Smooth muscle cell (in vitro differentiated cells): ENCODE results near the gene ZRANB3. TPM values are rescaled to one million over a fixed set of nuclear protein-coding genes. Genes with fewer than 3 reads are reported as not detected.

ENCODE experiments used
- DNase-seq: peaks from one replicate; lab custom pipeline; 2025; ENCODE audit not compliant: unreplicated experiment; lab: John Stamatoyannopoulos, UW
- H2AFZ ChIP-seq: fragments of 200-600 bp; sonication (generic); 2 replicates; pipeline ENCODE4 v1.6.0; 2016; ENCODE audit warnings: antibody characterized with exemption, low read depth, mild to moderate bottlenecking
- H3F3A ChIP-seq: fragments of 200-600 bp; sonication (generic); 2 replicates; pipeline ENCODE4 v1.6.0; 2017; ENCODE audit warnings: antibody characterized with exemption, low read depth
- H3K27ac ChIP-seq: fragments of 200-600 bp; sonication (generic); 2 replicates; pipeline ENCODE4 v1.5.1; 2016; ENCODE audit warnings: low read depth, mild to moderate bottlenecking
- H3K27me3 ChIP-seq: fragments of 200-600 bp; sonication (generic); 2 replicates; pipeline ENCODE4 v1.6.1; 2016; ENCODE audit warnings: low read depth, mild to moderate bottlenecking
- H3K36me3 ChIP-seq: fragments of 200-600 bp; sonication (generic); 2 replicates; pipeline ENCODE4 v1.5.1; 2016; ENCODE audit warnings: low read depth
- H3K4me1 ChIP-seq: fragments of 200-600 bp; sonication (generic); 2 replicates; pipeline ENCODE4 v1.5.1; 2016; ENCODE audit warnings: low read depth
- H3K4me2 ChIP-seq: fragments of 200-600 bp; sonication (generic); 2 replicates; pipeline ENCODE4 v1.6.0; 2016; ENCODE audit warnings: mild to moderate bottlenecking
- H3K4me3 ChIP-seq: fragments of 200-600 bp; sonication (generic); 2 replicates; pipeline ENCODE4 v1.5.1; 2016; ENCODE audit warnings: mild to moderate bottlenecking
- H3K79me2 ChIP-seq: fragments of 200-600 bp; sonication (generic); 2 replicates; pipeline ENCODE4 v1.6.0; 2016; ENCODE audit warnings: low read depth, mild to moderate bottlenecking
- H3K9ac ChIP-seq: fragments of 200-600 bp; sonication (generic); 2 replicates; pipeline ENCODE4 v1.6.0; 2016; ENCODE audit warnings: low read depth
- H3K9me3 ChIP-seq: fragments of 200-600 bp; sonication (generic); replicated peaks from 2 replicates; pipeline ENCODE4 v1.5.1; 2016; ENCODE audit warnings: low read depth
- H4K20me1 ChIP-seq: fragments of 200-600 bp; sonication (generic); 2 replicates; pipeline ENCODE4 v1.6.0; 2016; ENCODE audit warnings: low read depth
- WGBS: methylation state at CpG from one replicate; pipeline ENCODE4 v1.1.7; 2016; ENCODE audit warnings: low lambda C conversion rate; 5-methylcytosine and 5-hydroxymethylcytosine counted together
- polyA plus RNA-seq: library from polyadenylated mRNA; unstranded; fragments of >200 nt; fragmentation: Nextera tagmentation; extraction: Ambion mirVana; gene quantifications from 2 replicates; pipeline ENCODE4 v1.2.1, GENCODE V29; 2016
- total RNA-seq: library from RNA; depleted of rRNA; stranded (reverse); fragments of >200 nt; gene quantifications from 2 replicates; pipeline ENCODE4 v1.2.3, GENCODE V29; 2014
- TF ChIP-seq, protein P1 (sequence below): fragments of 200-600 bp; sonication (generic); IDR thresholded peaks from 2 replicates; pipeline ENCODE4 v1.5.1; 2017; ENCODE audit warnings: borderline replicate concordance, mild to moderate bottlenecking, antibody characterized with exemption; ENCODE audit not compliant: insufficient read depth, poor library complexity, severe bottlenecking

ZRANB3 gene
- total and polyA plus RNA-seq, 2 experiments from 2014 or later: 1.9 to 4.1 TPM

DNA sequence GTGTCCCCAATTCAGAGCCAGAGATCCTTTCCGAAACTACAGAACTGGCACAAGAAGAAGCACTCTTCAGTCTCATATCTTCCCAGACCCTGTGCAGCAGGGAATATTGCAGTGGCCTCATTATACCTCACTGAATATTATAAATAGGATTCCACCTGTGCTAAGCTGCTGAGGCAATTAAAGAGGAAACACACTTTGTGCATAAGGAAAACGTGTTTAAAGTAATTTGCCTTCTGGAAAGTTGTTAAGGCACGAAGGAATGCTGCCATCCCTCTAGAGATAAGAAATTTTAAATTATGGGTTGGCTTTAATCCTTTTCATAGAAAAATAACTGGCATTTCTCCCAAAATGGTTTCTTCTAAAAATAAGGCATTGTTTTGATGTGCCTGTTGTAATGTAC is 245.6 kb downstream of the ZRANB3 start:
- no peaks in the 10 kb centered on the region for H3K27me3 ChIP-seq
- WGBS: 82% methylated on average over 3 of the region's 3 CpGs

DNA sequence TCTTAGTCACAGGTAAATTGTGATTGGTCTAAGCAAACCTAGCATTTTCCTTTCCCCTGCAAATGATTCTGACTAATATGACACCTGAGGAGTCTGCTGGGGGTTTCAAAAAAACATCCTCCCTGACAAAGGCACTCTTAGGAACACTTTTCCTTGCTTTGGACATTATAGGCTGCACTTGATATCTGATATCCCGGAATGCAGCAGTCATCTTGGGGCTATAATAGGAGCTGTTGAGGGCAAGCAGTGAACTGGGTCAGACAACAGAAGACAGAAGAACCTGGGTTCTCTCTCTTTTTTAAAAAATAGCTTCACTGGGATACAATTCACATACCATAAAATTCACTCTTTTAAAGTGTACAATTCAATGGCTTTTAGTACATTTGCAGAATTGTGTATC is 249.6 kb downstream of the ZRANB3 start:
- Histone ChIP-seq H3K9ac (no peak overlapping the region), H3K27ac (no peak overlapping the region), H3K4me2 (no peak overlapping the region), H4K20me1 (no peaks in the 10 kb centered on the region), H2AFZ (no peak overlapping the region), H3K36me3 (no peaks in the 10 kb centered on the region), H3K4me3 (no peak overlapping the region), H3F3A (no peaks in the 10 kb centered on the region), H3K27me3 (no peaks in the 10 kb centered on the region), H3K4me1 (no peaks in the 10 kb centered on the region), H3K9me3 (no peaks in the 10 kb centered on the region), H3K79me2 (no peaks in the 10 kb centered on the region)
- WGBS: 100% methylated on average over 1 of the region's 1 CpG
- DNase-seq: no peak
- TF ChIP-seq, protein P1, sequence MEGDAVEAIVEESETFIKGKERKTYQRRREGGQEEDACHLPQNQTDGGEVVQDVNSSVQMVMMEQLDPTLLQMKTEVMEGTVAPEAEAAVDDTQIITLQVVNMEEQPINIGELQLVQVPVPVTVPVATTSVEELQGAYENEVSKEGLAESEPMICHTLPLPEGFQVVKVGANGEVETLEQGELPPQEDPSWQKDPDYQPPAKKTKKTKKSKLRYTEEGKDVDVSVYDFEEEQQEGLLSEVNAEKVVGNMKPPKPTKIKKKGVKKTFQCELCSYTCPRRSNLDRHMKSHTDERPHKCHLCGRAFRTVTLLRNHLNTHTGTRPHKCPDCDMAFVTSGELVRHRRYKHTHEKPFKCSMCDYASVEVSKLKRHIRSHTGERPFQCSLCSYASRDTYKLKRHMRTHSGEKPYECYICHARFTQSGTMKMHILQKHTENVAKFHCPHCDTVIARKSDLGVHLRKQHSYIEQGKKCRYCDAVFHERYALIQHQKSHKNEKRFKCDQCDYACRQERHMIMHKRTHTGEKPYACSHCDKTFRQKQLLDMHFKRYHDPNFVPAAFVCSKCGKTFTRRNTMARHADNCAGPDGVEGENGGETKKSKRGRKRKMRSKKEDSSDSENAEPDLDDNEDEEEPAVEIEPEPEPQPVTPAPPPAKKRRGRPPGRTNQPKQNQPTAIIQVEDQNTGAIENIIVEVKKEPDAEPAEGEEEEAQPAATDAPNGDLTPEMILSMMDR: no peak

More for the DNA sequence above, 245.6 kb downstream of the ZRANB3 start:
- H3K9ac ChIP-seq: no peak overlapping the region
- no peaks in the 10 kb centered on the region for H3K79me2 ChIP-seq
- H3K4me1 ChIP-seq: no peaks in the 10 kb centered on the region
- no peak for DNase-seq
- no peaks in the 10 kb centered on the region for H3K9me3 ChIP-seq
- no peak overlapping the region for H3K4me3 ChIP-seq
- no peaks in the 10 kb centered on the region for H4K20me1 ChIP-seq
- no peak overlapping the region for H3K4me2 ChIP-seq
- no peak overlapping the region for H2AFZ ChIP-seq
- no peaks in the 10 kb centered on the region for H3K36me3 ChIP-seq
- H3F3A ChIP-seq: no peaks in the 10 kb centered on the region
- H3K27ac ChIP-seq: no peak overlapping the region
- TF ChIP-seq, protein P1: no peak

DNA sequence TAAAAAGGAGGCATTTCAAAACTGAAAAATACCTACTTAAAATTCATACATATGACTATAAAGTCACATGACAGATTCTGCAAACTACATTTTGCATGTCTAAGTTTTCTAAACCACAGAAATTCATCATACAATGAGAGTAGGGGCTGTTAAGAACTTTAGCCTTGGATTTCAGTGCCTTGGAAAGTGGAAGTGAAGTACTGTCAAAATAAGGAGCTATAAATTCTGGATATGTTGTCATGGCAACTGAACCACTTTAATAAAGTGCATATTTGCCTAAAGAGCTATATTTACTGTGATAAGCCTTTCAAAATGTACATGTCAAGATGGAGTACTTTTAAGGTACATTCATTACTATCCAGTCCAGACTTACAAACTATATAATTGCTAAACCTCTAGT is 251.8 kb downstream of the ZRANB3 start:
- H3K36me3 ChIP-seq: no peaks in the 10 kb centered on the region
- no peaks in the 10 kb centered on the region for H3K79me2 ChIP-seq
- H3K4me1 ChIP-seq: no peaks in the 10 kb centered on the region
- no peak overlapping the region for H3K9ac ChIP-seq
- H3K4me3 ChIP-seq: no peak overlapping the region
- no peak overlapping the region for H3K4me2 ChIP-seq
- no peaks in the 10 kb centered on the region for H4K20me1 ChIP-seq
- no peaks in the 10 kb centered on the region for H3K27me3 ChIP-seq
- no peak for DNase-seq
- TF ChIP-seq, protein P1: no peak
- no peak overlapping the region for H3K27ac ChIP-seq
- H3K9me3 ChIP-seq: no peaks in the 10 kb centered on the region
- no peaks in the 10 kb centered on the region for H3F3A ChIP-seq
- no peak overlapping the region for H2AFZ ChIP-seq

DNA sequence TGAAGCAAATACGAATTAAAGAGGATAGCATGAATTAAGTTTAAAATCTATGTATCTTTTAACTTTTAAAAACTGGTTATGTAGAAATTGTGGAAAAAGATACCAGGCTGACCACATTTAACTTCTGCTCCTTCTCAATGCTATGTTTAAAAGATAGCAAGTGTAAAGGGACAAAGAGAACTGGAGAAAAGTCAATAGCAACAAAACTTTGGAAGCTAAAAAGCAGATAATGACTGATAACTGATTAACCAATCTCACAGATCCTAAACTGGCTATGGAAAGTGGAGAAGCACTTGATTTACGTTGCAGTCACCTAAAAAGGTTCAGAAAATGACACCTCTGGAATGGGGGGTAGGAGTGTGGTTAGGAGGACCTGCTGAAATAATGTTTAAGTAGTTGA is 254.5 kb downstream of the ZRANB3 start:
- Histone ChIP-seq H4K20me1 (no peaks in the 10 kb centered on the region), H3K4me2 (no peak overlapping the region)
- 89% methylated on average over 2 of the region's 2 CpGs for WGBS

More for the DNA sequence above, 254.5 kb downstream of the ZRANB3 start:
- no peaks in the 10 kb centered on the region for H3F3A ChIP-seq
- H3K9ac ChIP-seq: no peak overlapping the region
- no peaks in the 10 kb centered on the region for H3K27me3 ChIP-seq
- DNase-seq: no peak
- H3K79me2 ChIP-seq: no peaks in the 10 kb centered on the region
- H3K36me3 ChIP-seq: no peaks in the 10 kb centered on the region
- no peak overlapping the region for H3K27ac ChIP-seq
- H3K4me3 ChIP-seq: no peak overlapping the region
- TF ChIP-seq, protein P1: no peak
- no peaks in the 10 kb centered on the region for H3K9me3 ChIP-seq
- no peaks in the 10 kb centered on the region for H3K4me1 ChIP-seq
- H2AFZ ChIP-seq: no peak overlapping the region
